Measurements from ENCODE around the gene CCDC177.

CCDC177 gene

GRCh38 chr14:69574263-69574953 is at the start of gene CCDC177:
Gene CCDC177 (minus strand): TSS chr14:69574871. CDS start chr14:69573622, 1,249 bp downstream.
- Histone ChIP-seq H3K4me3 (ENCODE audit: low read depth, low read length) (peak within 1 kb of the TSS; percentile 51), H3K9me3 (ENCODE audit: control insufficient read depth, insufficient read depth, low read depth, low read length) (no peaks in the 10 kb centered on the region), H3K4me1 (ENCODE audit: control insufficient read depth, insufficient read depth, low read length) (peaks cover 3% of the 10 kb centered on the region), H3K27ac (ENCODE audit: extremely low read depth, low read depth, low read length) (peak within 1 kb of the TSS; percentile 37; the same call in 1 of the 2 replicates), H3K36me3 (ENCODE audit: control insufficient read depth in 2 of 2, insufficient read depth in 1 of 2, low read length in 2 of 2) (no peaks in the 10 kb centered on the region)
- POLR2A ChIA-PET: interaction anchor here (0.5 to 1.3 kb wide), 3 partner anchors 32 to 39 kb away, joined by 3 to 6 read pairs (median 3); no protein-coding TSS in a partner anchor
- CTCF ChIA-PET: interaction anchor here (0.6 to 4.7 kb wide), 28 partner anchors 10 to 1243 kb away, joined by 3 to 31 read pairs (median 4); partner anchors contain the start of gene ERH
- peak; percentile 44; the same call in 1 of the 2 replicates for TF ChIP-seq GLIS2 (tag by site-specific recombination; IDR thresholded peaks at IDR 0.05)
- no peak for TF ChIP-seq ZNF677 (tag by site-specific recombination; IDR thresholded peaks at IDR 0.05)
- TF ChIP-seq PRDM6 (tag by site-specific recombination; IDR thresholded peaks at IDR 0.05): no peak
- TF ChIP-seq ZFP41 (tag by site-specific recombination; IDR thresholded peaks at IDR 0.05; ENCODE audit: borderline replicate concordance): no peak
- no peak for TF ChIP-seq TCF7L2 (IDR thresholded peaks at IDR 0.05; ENCODE audit: borderline replicate concordance, low read depth, low read length)
- TF ChIP-seq GLI4 (tag by site-specific recombination; IDR thresholded peaks at IDR 0.05): no peak
- no peak for TF ChIP-seq KLF17 (tag by site-specific recombination; IDR thresholded peaks at IDR 0.05)
- peak; percentile 42 for TF ChIP-seq ZNF654 (tag by site-specific recombination; IDR thresholded peaks at IDR 0.05; ENCODE audit: low read depth)
- no peak for TF ChIP-seq ZNF549 (tag by site-specific recombination; IDR thresholded peaks at IDR 0.05)
- peak; percentile 11; the same call in 1 of the 2 replicates for TF ChIP-seq ZNF341 (tag by site-specific recombination; IDR thresholded peaks at IDR 0.05; ENCODE audit: low read depth)
- TF ChIP-seq ZNF394 (tag by site-specific recombination; IDR thresholded peaks at IDR 0.05; ENCODE audit: borderline replicate concordance): peak; percentile 61; the same call in 1 of the 2 replicates
- TF ChIP-seq ZEB2 (tag by site-specific recombination; IDR thresholded peaks at IDR 0.05): peak; percentile 88
- TF ChIP-seq ZNF791 (tag by site-specific recombination; IDR thresholded peaks at IDR 0.05): no peak
- TF ChIP-seq ZNF202 (tag by site-specific recombination; IDR thresholded peaks at IDR 0.05; ENCODE audit: borderline replicate concordance): no peak
- no peak for TF ChIP-seq ZNF555 (tag by site-specific recombination; conservative IDR thresholded peaks at IDR 0.05)
- peak; percentile 17; the same call in 1 of the 2 replicates for TF ChIP-seq PRDM10 (tag by site-specific recombination; IDR thresholded peaks at IDR 0.05)
- 0 out of 2 replicates have a peak, but pooled peaks have one; percentile 29 for TF ChIP-seq ZNF501 (tag by site-specific recombination; IDR thresholded peaks at IDR 0.05)
- peak; percentile 54 for TF ChIP-seq ZBTB11 (tag by site-specific recombination; conservative IDR thresholded peaks at IDR 0.05; ENCODE audit: low read depth)
- TF ChIP-seq ZBTB26 (tag by site-specific recombination; optimal IDR thresholded peaks at IDR 0.05): peak; percentile 43
- no peak for TF ChIP-seq SETDB1 (IDR thresholded peaks at IDR 0.05; ENCODE audit: insufficient read length, low read length)
- TF ChIP-seq ZSCAN16 (tag by site-specific recombination; IDR thresholded peaks at IDR 0.05): no peak
- peak; percentile 60 for TF ChIP-seq CTCF (tag by site-specific recombination; IDR thresholded peaks at IDR 0.05)
- TF ChIP-seq EGR2 (tag by site-specific recombination; IDR thresholded peaks at IDR 0.05; ENCODE audit: low read depth): no peak
- TF ChIP-seq ZBTB17 (tag by site-specific recombination; IDR thresholded peaks at IDR 0.05): peak; percentile 52

All from HEK293 (cell line).